ENCODE measurements around the gene TAF1A.
A peak's percentile ranks its signal among the peaks of the same experiment; 100 is the strongest.

TAF1A gene

DNA sequence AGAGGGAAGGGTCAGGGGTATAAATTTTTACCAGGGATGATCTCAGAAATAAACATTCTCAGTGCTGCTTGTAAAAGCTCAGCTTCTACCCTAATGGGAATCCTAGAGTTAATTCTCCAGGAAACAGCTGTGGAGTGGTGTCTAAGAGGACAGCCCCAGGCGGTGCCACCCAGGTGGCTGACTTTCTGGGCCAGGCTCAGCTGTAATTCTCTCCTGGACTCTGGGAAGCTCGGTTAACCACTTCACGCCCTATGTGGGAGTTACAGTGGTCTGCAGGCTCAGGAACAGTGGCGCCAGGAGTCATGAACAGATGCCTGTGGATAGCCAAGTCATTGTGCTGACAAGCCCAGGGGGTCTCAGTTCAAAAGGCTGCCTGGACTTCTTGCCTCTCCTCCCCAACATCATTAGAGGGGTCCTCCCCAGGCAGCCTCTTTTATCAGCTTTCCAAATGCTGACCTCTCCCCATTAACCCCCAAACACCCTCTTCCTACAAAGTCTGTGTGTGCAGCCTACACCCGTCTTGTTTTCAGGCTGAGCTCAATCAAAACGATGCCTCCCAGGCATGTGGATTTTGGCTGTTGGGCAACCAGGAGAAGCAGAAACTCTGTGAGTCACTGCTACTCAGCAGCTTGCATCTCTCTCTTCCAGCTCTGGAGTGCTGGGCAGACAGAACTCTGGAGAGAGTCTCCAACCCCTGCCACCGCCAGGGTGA is 43.0 kb downstream of the TAF1A start:
- ATAC-seq (replicated peaks) (no peak), DNase-seq (no peak)
- no peak overlapping the region for H3K27ac Mint-ChIP-seq
- no peaks in the 10 kb centered on the region for H3K4me1 Mint-ChIP-seq (ENCODE audit: low read depth in 2 of 2)
- H3K36me3 Mint-ChIP-seq (ENCODE audit: insufficient read depth): no peaks in the 10 kb centered on the region
- H3K4me3 Mint-ChIP-seq: no peak overlapping the region
- peaks cover 25 to 56% of the 10 kb centered on the region in 2 donors for H3K27me3 Mint-ChIP-seq
- no peaks in the 10 kb centered on the region for H3K9me3 Mint-ChIP-seq

DNA sequence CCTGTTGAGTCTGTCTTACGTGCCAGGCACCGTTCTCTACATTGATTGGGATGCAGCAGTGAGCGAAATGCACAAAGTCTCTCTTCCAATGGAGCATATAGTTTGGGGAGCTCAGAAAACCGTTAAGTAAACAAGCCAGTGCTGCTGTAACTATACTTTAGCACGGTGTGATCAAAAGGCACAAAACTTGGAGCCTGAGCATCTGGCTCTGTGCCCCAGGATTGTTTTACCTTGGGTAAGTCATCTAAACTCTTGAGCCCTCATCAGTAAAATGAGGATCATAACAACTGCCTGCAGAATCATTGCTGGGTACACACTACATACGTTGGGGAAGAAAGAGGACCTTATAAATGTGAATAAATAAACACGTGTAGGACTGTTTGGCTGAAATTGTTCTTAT is 43.6 kb downstream of the TAF1A start:
- Mint-ChIP-seq H3K27me3 (peaks cover 25 to 56% of the 10 kb centered on the region in 2 donors), H3K4me3 (no peak overlapping the region), H3K4me1 (ENCODE audit: low read depth in 2 of 2) (no peaks in the 10 kb centered on the region)

DNA sequence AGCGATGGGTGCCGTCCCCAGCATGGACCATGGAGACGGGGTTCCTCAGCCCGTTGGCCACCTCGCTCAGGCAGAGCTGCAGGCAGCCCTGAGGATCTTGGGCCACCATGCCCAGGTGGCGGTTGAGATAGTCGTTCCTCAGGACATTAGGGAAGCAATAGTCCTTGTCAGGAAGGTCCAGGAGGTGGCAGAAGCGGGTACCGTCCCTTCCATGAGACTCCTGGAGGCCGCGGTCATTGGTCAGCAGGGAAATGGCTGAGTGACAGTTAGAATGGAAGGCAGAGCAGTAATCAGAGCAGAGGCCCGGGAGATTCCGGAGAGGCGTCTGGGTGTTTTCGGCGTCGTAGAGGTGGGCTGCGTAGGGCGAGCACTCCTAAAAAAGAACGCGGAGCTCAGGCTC is 45.9 kb downstream of the TAF1A start:
- H3K27ac Mint-ChIP-seq: no peak overlapping the region
- H3K9me3 Mint-ChIP-seq: no peaks in the 10 kb centered on the region
- H3K27me3 Mint-ChIP-seq: peaks cover 25 to 56% of the 10 kb centered on the region in 2 donors
- no peak overlapping the region for H3K4me3 Mint-ChIP-seq
- no peaks in the 10 kb centered on the region for H3K36me3 Mint-ChIP-seq (ENCODE audit: insufficient read depth)
- no peak for ATAC-seq (replicated peaks)
- DNase-seq: no peak
- no peaks in the 10 kb centered on the region for H3K4me1 Mint-ChIP-seq (ENCODE audit: low read depth in 2 of 2)

More for the DNA sequence above, 43.6 kb downstream of the TAF1A start:
- H3K36me3 Mint-ChIP-seq (ENCODE audit: insufficient read depth): no peaks in the 10 kb centered on the region
- DNase-seq: no peak
- ATAC-seq (replicated peaks): no peak
- H3K27ac Mint-ChIP-seq: no peak overlapping the region
- H3K9me3 Mint-ChIP-seq: no peaks in the 10 kb centered on the region

DNA sequence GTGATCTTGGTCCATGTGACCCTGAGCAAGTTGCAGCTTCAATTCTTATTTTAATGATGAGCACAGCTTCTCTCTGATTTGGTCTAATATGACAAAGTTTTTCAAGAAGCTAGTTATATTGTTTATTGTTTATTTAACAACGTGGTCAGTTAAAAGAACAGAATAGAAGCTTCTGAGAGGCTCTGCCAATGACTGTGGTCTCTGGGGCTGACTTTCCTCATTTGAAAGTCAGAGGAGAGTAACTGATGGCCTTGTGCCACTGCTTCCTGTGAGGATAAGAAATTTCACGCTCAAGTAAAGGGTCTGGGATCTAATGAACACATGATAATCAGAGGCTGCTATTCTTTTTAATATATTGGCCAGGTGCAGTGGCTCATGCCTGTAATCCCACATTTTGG is 49.1 kb downstream of the TAF1A start:
- DNase-seq (no peak), ATAC-seq (replicated peaks) (no peak)
- Mint-ChIP-seq H3K9me3 (no peaks in the 10 kb centered on the region), H3K36me3 (ENCODE audit: insufficient read depth) (no peaks in the 10 kb centered on the region), H3K27ac (no peak overlapping the region), H3K4me3 (no peak overlapping the region), H3K4me1 (ENCODE audit: low read depth in 2 of 2) (no peaks in the 10 kb centered on the region), H3K27me3 (peaks cover 23 to 32% of the 10 kb centered on the region in 2 donors)

DNA sequence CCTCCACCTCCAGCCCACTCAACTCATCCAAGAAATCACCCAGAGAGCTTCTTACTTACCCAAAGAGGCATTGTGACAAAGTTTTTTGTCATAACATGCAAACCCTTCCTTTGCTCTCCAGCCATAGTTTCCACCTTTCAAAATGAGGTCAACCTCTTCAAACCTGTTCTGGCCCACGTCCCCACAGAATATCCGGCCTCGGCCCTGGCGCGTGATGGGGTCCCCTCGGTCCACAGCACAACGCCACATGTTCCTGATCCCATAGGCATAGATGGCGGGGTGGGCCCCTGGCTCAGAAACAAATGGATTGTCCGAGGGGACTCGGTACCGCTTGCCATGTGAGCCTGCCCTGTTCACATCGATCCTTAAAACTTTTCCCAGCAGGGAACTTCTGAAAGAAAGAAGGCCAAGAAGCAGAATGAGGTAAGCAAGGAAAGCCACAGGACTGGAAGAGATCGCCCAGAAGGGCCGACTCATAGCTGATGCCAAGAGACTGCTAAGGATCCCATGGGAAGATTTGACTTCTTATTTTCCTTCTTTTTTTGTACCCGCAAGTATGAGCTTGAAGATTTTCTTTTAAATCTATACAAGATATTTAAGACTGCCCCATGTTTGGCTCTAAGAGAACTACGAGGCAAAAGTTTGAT is 49.7 kb downstream of the TAF1A start:
- Mint-ChIP-seq H3K4me3 (no peak overlapping the region), H3K27ac (no peak overlapping the region), H3K9me3 (no peaks in the 10 kb centered on the region), H3K36me3 (ENCODE audit: insufficient read depth) (no peaks in the 10 kb centered on the region), H3K27me3 (peaks cover 18 to 26% of the 10 kb centered on the region in 2 donors), H3K4me1 (ENCODE audit: low read depth in 2 of 2) (no peaks in the 10 kb centered on the region)
- no peak for DNase-seq
- ATAC-seq (replicated peaks): no peak

DNA sequence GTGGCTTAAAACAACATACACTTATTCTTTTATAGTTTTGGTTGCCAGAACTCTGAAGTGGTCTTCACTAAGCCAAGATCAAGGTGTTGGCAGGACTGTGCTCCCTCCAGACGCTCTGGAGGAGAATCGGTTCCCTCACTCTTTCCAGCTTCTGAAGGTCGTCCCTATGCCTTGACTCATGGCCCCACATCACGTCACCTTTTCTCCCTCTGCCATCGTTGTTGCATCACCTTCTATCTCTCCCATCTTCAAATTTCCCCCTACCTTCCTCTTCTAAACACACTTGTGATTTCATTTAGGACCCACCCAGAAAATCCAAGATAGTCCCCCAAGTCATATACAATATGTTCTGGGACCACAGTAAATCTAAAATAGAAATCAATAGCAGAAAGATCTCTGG is 54.3 kb downstream of the TAF1A start:
- H3K36me3 Mint-ChIP-seq (ENCODE audit: insufficient read depth): no peaks in the 10 kb centered on the region
- H3K4me1 Mint-ChIP-seq (ENCODE audit: low read depth in 2 of 2): no peaks in the 10 kb centered on the region
- ATAC-seq (replicated peaks): no peak
- peaks cover 11 to 16% of the 10 kb centered on the region in 2 donors for H3K27me3 Mint-ChIP-seq
- no peak overlapping the region for H3K27ac Mint-ChIP-seq
- DNase-seq: no peak
- no peak overlapping the region for H3K4me3 Mint-ChIP-seq
- H3K9me3 Mint-ChIP-seq: no peaks in the 10 kb centered on the region

DNA sequence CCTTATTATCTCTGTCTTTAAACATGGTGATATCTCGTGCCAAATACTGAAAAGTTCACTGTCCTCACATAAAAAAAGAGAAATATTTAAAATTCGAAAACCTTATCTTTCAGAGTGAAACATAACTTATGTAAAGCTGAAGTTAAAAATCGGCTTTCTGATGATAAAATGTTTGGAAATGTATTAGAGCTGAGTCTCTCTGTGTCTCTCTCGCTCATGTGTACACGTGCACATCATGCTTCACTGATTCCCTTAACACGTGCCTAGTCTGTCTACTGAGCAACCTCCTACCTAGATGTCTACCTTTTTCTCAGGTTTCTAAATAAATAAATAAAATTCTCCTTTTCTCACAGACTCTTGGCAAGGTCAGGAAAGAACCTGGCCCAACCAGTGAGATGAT is 58.9 kb downstream of the TAF1A start:
- Mint-ChIP-seq H3K27me3 (peaks cover 33 to 45% of the 10 kb centered on the region in 2 donors), H3K4me1 (ENCODE audit: low read depth in 2 of 2) (no peaks in the 10 kb centered on the region), H3K27ac (no peak overlapping the region), H3K9me3 (no peaks in the 10 kb centered on the region), H3K4me3 (no peak overlapping the region), H3K36me3 (ENCODE audit: insufficient read depth) (no peaks in the 10 kb centered on the region)
- DNase-seq (no peak), ATAC-seq (replicated peaks) (no peak)

DNA sequence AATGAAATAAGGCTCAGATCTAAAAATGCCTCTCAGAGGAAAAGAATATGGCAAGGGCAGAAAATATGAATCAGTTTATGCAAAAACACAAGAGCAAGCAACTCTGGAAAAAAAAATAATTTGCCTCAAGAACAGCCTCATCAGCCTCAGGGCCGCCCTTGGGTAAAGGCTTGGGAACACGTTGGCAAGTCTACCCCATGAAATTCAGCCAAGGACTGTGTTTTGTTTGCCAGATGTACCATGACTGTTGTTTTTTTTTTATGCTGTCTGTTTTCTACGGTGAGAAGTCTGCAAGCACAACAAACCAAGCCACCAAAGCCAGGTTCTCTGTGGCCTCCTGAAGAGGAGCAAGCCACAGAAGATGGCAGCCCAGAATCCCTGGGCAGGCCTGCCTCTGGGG is 59.8 kb downstream of the TAF1A start:
- no peaks in the 10 kb centered on the region for H3K4me1 Mint-ChIP-seq (ENCODE audit: low read depth in 2 of 2)
- DNase-seq (no peak), ATAC-seq (replicated peaks) (no peak)
- H3K4me3 Mint-ChIP-seq: no peak overlapping the region
- no peaks in the 10 kb centered on the region for H3K36me3 Mint-ChIP-seq (ENCODE audit: insufficient read depth)
- peaks cover 40 to 54% of the 10 kb centered on the region in 2 donors for H3K27me3 Mint-ChIP-seq
- H3K27ac Mint-ChIP-seq: peak overlapping the region in 1 of 2 donors; percentile 3
- H3K9me3 Mint-ChIP-seq: no peaks in the 10 kb centered on the region

DNA sequence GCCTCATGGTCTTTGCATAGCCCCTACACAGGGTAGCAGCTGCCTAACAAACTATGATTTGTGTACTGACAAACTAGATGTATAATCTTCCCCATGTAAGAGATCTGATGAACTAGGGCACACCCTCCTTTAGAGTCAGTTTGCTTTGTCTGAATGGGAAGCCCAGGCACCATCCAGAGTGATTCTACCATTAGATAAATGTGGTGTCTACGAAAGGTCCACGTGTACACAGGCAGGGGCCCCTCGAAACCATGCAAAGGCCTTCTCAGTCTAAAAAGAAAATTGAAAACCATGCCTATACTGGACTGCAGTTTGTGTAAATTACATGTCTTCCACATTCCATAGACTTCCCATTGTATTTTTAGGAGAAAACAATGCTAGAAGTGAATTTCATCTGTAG is 60.6 kb downstream of the TAF1A start:
- H3K4me3 Mint-ChIP-seq: no peak overlapping the region
- ATAC-seq (replicated peaks) (no peak), DNase-seq (no peak)
- H3K27ac Mint-ChIP-seq: no peak overlapping the region
- H3K9me3 Mint-ChIP-seq: no peaks in the 10 kb centered on the region
- no peaks in the 10 kb centered on the region for H3K4me1 Mint-ChIP-seq (ENCODE audit: low read depth in 2 of 2)
- H3K36me3 Mint-ChIP-seq (ENCODE audit: insufficient read depth): no peaks in the 10 kb centered on the region
- peaks cover 47 to 61% of the 10 kb centered on the region in 2 donors for H3K27me3 Mint-ChIP-seq

DNA sequence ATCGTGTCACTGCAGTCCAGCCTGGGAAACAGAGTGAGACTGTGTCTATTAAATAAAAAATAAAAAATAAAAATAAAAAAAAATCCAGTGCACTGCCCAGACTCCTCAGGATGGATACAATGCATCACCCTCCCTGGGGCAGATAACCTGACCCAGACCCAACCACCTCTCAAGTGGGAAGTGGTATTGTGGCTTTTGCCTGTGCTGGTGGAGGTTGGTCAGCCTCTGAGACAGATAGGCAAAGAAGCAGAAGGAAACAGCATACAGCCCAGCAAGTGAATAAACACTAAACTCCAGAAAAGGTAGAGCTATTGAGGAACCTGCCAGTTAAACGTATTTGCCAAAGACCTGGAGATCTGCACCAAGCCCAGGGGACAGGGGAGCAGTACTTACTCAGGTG is 63.8 kb downstream of the TAF1A start:
- ATAC-seq (replicated peaks) (no peak), DNase-seq (no peak)
- peaks cover 52 to 67% of the 10 kb centered on the region in 2 donors for H3K27me3 Mint-ChIP-seq
- H3K4me3 Mint-ChIP-seq: no peak overlapping the region
- no peak overlapping the region for H3K27ac Mint-ChIP-seq
- no peaks in the 10 kb centered on the region for H3K9me3 Mint-ChIP-seq
- no peaks in the 10 kb centered on the region for H3K4me1 Mint-ChIP-seq (ENCODE audit: low read depth in 2 of 2)
- H3K36me3 Mint-ChIP-seq (ENCODE audit: insufficient read depth): no peaks in the 10 kb centered on the region

DNA sequence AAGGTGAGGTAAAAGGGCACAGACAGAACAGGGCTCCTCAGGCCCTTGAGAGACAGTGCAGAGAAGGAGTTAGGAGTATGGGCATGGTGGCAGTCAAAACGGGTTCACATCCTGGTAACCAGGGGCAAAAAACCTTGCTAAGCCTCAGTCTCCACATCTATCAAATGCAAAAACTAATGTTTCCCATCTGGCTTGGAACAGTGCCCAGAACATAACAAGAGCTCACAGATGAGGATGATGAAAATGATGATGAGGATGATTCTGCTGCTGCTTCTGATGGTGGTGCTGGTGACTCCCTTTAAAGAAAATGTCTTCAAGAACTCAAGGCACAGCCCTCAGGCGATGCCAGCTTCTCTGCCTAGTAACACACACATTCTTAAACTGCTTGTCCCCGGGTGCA is 65.9 kb downstream of the TAF1A start:
- H3K27me3 Mint-ChIP-seq: peaks cover 41 to 46% of the 10 kb centered on the region in 2 donors
- no peak overlapping the region for H3K27ac Mint-ChIP-seq
- ATAC-seq (replicated peaks): no peak
- H3K4me1 Mint-ChIP-seq (ENCODE audit: low read depth in 2 of 2): no peaks in the 10 kb centered on the region
- no peak overlapping the region for H3K4me3 Mint-ChIP-seq
- H3K36me3 Mint-ChIP-seq (ENCODE audit: insufficient read depth): no peaks in the 10 kb centered on the region
- DNase-seq: no peak
- H3K9me3 Mint-ChIP-seq: no peaks in the 10 kb centered on the region

DNA sequence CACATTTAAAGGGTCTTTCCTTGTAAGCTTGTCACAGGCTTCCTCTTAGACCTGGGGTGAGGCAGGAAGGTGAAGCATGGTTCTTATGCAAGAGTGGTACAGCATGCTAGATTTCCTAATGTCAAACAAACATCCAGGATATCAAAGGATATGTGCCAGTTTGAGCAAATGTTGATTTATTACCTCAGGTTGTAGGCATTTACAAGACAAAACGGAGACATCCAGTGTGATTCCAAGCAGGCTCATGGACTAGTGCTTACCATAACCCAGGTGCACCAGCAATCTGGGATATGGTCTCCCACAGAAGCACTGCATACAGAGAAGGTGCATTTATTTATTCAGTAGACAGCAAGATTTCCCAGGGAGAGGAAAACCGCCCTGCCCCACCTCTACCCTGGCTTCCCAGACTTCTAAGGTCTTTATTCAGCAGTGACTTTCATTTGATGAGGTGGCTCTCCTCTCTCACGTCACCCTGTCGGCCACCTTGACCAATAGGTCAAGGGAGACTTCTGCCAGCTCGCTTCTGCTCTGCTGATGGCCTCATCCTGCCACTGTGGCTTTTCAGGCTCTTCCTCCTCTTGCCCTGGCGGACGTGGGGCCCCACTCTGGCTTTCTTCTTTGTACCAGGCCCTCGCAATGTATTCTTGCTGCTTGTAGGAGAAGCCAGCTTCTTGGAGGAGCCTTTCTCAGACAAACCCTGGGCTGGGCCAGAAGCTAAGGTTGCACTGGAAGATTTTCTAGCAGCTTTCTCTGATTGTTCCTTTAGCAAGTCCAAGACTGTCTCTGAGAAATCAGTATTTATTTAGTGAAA is 67.4 kb downstream of the TAF1A start:
- ATAC-seq (replicated peaks) (no peak), DNase-seq (no peak)
- no peaks in the 10 kb centered on the region for H3K9me3 Mint-ChIP-seq
- H3K4me1 Mint-ChIP-seq (ENCODE audit: low read depth in 2 of 2): no peaks in the 10 kb centered on the region
- H3K27me3 Mint-ChIP-seq: peaks cover 34 to 43% of the 10 kb centered on the region in 2 donors
- no peaks in the 10 kb centered on the region for H3K36me3 Mint-ChIP-seq (ENCODE audit: insufficient read depth)
- no peak overlapping the region for H3K4me3 Mint-ChIP-seq
- no peak overlapping the region for H3K27ac Mint-ChIP-seq

DNA sequence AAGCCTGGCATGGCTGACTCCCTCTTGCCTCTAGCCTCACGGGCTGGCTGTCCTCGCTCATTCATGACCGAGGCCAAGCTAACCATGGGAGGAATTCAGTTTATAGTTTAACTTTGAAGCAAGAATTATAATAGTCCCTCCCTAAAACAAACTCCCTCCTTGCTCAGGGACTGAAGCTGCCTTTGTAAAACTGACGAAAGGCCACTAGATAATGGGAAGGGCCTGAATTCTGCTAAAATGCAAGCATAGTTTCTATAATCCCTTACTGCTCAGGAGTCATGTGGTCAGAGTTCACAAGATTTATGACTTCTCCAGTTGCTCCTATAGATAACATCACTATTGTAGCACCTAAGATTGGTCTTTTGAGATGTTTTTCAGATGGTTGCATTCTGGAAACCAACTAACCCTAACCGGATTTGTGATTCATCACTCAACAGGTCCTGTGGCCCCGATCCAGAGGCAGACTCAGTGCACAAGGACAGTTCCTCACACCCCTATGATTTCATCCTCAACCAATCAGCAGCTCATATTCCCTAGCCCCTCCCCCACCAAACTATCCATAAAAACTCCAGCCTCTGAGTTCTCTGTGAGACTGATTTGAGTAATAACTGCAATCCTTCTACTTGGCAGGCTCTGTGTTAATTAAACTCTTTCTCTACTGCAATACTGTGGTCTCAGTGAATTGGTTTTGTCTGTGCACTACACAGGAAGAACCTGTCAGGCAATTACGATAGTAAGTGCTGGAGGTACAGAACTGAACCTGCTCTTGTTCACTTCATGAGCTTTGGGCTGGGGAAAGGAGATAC is 68.2 kb downstream of the TAF1A start:
- Mint-ChIP-seq H3K27ac (no peak overlapping the region), H3K9me3 (no peaks in the 10 kb centered on the region), H3K27me3 (peaks cover 32 to 35% of the 10 kb centered on the region in 2 donors), H3K4me1 (ENCODE audit: low read depth in 2 of 2) (no peaks in the 10 kb centered on the region), H3K4me3 (no peak overlapping the region), H3K36me3 (ENCODE audit: insufficient read depth) (no peaks in the 10 kb centered on the region)
- DNase-seq (no peak), ATAC-seq (replicated peaks) (no peak)

Data from effector memory CD8-positive, alpha-beta T cell (primary cell).